Central memory CD8-positive, alpha-beta T cell (primary cell): ENCODE results near the gene TMEM184C.
A peak's percentile ranks its signal among the peaks of the same experiment; 100 is the strongest.

ENCODE experiments used
- ATAC-seq: fragments of 150-1000 bp; cut with Tn5 transposase; replicated peaks from 2 replicates; pipeline ENCODE4 v1.10.0; 2022; ENCODE audit warnings: mild to moderate bottlenecking, moderate FRiP score, moderate number of reproducible peaks; ENCODE audit not compliant: poor library complexity, severe bottlenecking; ENCODE audit errors: extremely low read depth
- DNase-seq, 2 donors: peaks; one replicate each; pipeline ENCODE4 v3.0.0; 2021; ENCODE audit warnings: low spot score in 2 of 2
- H3K27ac Mint-ChIP-seq: one replicate; pipeline ENCODE4 v1.8.0; 2022; ENCODE audit warnings: low read depth, mild to moderate bottlenecking, moderate library complexity, mixed read lengths
- H3K27me3 Mint-ChIP-seq: one replicate; pipeline ENCODE4 v1.8.0; 2022; ENCODE audit warnings: mixed read lengths
- H3K36me3 Mint-ChIP-seq: one replicate; pipeline ENCODE4 v1.8.0; 2022; ENCODE audit warnings: mild to moderate bottlenecking, moderate library complexity, mixed read lengths; ENCODE audit not compliant: insufficient read depth
- H3K4me1 Mint-ChIP-seq: one replicate; pipeline ENCODE4 v1.8.0; 2022; ENCODE audit warnings: mixed read lengths
- H3K4me3 Mint-ChIP-seq: one replicate; pipeline ENCODE4 v1.8.0; 2022; ENCODE audit warnings: mild to moderate bottlenecking, moderate library complexity, mixed read lengths
- H3K9me3 Mint-ChIP-seq: one replicate; pipeline ENCODE4 v1.8.0; 2022; ENCODE audit warnings: mixed read lengths

TMEM184C gene

GRCh38 chr4:147617173-147617840 lies at the start of gene TMEM184C:
Gene TMEM184C, plus strand, starts transcription at chr4:147617397. Its CDS starts 560 bp downstream, at chr4:147617957.
- ATAC-seq, result peak; percentile 96
- H3K4me1 Mint-ChIP-seq, result peaks cover 32% of the 10 kb centered on the region
- H3K9me3 Mint-ChIP-seq, result no peaks in the 10 kb centered on the region
- H3K27ac Mint-ChIP-seq, result peak within 1 kb of the TSS; percentile 97
- peak within 1 kb of the TSS; percentile 97 for H3K4me3 Mint-ChIP-seq
- peak; percentile 97 to 98 for DNase-seq
- peaks cover 6% of the 10 kb centered on the region for H3K27me3 Mint-ChIP-seq
- H3K36me3 Mint-ChIP-seq, result peaks cover 13% of the 10 kb centered on the region

DNA sequence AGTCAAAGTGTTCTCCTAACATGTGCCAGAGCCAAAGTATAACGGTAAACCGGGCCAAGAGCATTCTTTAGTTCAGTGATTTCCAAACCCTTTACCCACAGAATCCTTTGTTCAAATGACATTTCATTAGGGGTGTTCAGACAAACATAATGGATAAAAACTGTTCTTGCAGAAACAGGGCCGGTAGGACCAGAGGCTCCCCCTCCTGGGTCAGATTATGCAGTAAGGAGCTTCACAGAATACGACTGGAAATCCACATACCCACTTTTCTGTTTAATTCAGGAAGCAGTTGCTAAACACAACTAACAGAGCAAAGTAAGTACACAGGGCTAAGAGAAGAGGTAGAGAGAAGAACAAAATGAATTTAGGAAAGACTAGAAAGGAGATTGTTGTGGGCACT lies 46.6 kb upstream of the TMEM184C start:
- Mint-ChIP-seq H3K27me3 (peaks cover 52% of the 10 kb centered on the region), H3K4me3 (no peak overlapping the region), H3K27ac (no peak overlapping the region), H3K4me1 (no peaks in the 10 kb centered on the region), H3K36me3 (no peaks in the 10 kb centered on the region), H3K9me3 (no peaks in the 10 kb centered on the region)
- no peak for DNase-seq
- ATAC-seq, result no peak

DNA sequence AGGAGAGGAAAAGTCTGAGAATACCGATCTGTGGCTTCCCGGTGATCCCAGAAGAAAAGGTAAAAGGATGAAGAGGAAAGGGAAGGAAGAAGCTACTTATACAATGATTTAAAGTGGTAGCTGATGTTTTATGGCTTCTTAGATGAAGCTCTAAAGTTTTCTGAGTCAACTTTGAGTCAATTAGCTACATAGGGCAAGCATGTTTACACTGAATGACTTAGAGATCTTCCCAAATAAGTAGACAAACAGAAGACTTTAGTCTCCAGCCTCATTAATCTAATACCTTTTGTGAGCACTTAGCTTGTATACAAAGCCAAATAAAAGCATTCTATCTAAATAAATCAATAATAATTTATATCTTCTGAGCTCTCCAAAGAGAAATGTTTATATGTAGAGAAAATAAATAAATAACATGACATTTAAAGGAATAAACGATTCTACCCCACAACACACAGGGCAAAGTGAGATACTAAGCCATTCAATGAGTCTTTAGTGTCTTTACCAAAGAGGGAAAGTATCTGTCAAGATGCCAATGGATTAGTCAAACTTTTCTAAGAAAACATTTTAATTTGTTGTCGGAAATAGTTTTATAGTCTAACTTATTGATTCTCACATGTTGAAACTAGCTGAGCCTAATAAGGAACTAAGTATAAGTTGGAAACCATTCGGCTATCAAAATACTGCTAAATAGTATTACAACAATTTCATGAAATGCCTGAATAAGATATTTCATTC lies 46.0 kb upstream of the TMEM184C start:
- H3K4me1 Mint-ChIP-seq, result no peaks in the 10 kb centered on the region
- H3K4me3 Mint-ChIP-seq, result no peak overlapping the region
- no peak for ATAC-seq
- no peaks in the 10 kb centered on the region for H3K9me3 Mint-ChIP-seq
- no peaks in the 10 kb centered on the region for H3K36me3 Mint-ChIP-seq
- no peak for DNase-seq
- H3K27me3 Mint-ChIP-seq, result peaks cover 47% of the 10 kb centered on the region
- no peak overlapping the region for H3K27ac Mint-ChIP-seq

- H3K27me3 Mint-ChIP-seq, result peaks cover 9% of the 10 kb centered on the region
- no peak overlapping the region for H3K27ac Mint-ChIP-seq
- H3K4me3 Mint-ChIP-seq, result no peak overlapping the region
- no peak for DNase-seq
- no peaks in the 10 kb centered on the region for H3K36me3 Mint-ChIP-seq
- no peaks in the 10 kb centered on the region for H3K4me1 Mint-ChIP-seq
- H3K9me3 Mint-ChIP-seq, result no peaks in the 10 kb centered on the region
- ATAC-seq, result no peak
Measured at GRCh38 chr4:147576084-147576483, 41.1 kb upstream of the TMEM184C start.

DNA sequence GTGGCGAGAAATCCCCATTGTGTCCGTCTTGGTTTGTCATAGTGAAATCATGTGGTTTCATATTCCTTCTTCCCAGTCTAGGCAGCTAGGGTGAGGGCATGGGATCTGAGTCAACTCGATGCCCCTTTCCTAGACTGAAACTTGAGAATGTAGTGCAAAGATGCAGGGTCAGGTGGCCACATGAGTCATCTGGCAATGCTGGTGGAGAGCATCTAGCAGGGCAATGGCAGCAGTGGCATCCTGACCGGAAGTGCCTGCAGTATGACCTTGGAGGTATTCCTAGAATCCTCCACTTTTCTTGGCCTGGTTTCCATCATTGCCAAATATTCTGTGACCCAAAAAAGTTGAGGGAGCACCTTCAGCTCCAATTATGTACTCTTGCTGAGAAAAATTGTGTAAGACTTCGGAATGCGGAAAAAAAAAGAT lies 39.1 kb upstream of the TMEM184C start:
- Mint-ChIP-seq H3K4me3 (no peak overlapping the region), H3K27me3 (peaks cover 7% of the 10 kb centered on the region), H3K4me1 (no peaks in the 10 kb centered on the region), H3K36me3 (no peaks in the 10 kb centered on the region), H3K27ac (no peak overlapping the region), H3K9me3 (no peaks in the 10 kb centered on the region)
- DNase-seq (no peak), ATAC-seq (no peak)

DNA sequence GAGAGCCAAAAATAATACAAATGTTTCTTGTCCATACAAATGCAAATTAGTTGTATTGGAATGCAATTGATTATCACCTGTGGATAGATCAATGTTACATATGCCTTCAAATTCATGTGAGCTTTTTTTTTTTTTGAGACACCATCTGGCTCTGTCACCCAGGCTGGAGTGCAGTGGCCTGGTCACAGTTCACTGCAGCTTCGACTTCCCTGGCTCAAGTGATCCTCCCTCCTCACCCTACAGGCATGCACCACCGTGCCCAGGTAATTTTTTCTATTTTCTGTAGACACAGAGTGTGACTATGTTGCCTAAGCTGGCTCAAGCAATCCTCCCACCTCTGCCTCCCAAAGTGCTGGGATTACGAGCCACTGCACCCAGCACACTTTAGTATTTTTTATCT lies 38.6 kb upstream of the TMEM184C start:
- Mint-ChIP-seq H3K27ac (no peak overlapping the region), H3K27me3 (peaks cover 7% of the 10 kb centered on the region), H3K4me1 (no peaks in the 10 kb centered on the region), H3K9me3 (no peaks in the 10 kb centered on the region), H3K4me3 (no peak overlapping the region), H3K36me3 (no peaks in the 10 kb centered on the region)
- ATAC-seq (no peak), DNase-seq (no peak)

GRCh38 chr4:147580396-147580795 lies 36.8 kb upstream of the TMEM184C start:
- ATAC-seq (no peak), DNase-seq (no peak)
- Mint-ChIP-seq H3K4me3 (no peak overlapping the region), H3K27ac (no peak overlapping the region), H3K4me1 (no peaks in the 10 kb centered on the region), H3K27me3 (peaks cover 7% of the 10 kb centered on the region), H3K36me3 (no peaks in the 10 kb centered on the region), H3K9me3 (no peaks in the 10 kb centered on the region)

GRCh38 chr4:147581606-147582350 lies 35.4 kb upstream of the TMEM184C start:
- H3K36me3 Mint-ChIP-seq, result no peaks in the 10 kb centered on the region
- H3K4me3 Mint-ChIP-seq, result no peak overlapping the region
- no peak for DNase-seq
- H3K27me3 Mint-ChIP-seq, result peaks cover 7% of the 10 kb centered on the region
- H3K27ac Mint-ChIP-seq, result no peak overlapping the region
- no peak for ATAC-seq
- H3K4me1 Mint-ChIP-seq, result no peaks in the 10 kb centered on the region
- H3K9me3 Mint-ChIP-seq, result no peaks in the 10 kb centered on the region

DNA sequence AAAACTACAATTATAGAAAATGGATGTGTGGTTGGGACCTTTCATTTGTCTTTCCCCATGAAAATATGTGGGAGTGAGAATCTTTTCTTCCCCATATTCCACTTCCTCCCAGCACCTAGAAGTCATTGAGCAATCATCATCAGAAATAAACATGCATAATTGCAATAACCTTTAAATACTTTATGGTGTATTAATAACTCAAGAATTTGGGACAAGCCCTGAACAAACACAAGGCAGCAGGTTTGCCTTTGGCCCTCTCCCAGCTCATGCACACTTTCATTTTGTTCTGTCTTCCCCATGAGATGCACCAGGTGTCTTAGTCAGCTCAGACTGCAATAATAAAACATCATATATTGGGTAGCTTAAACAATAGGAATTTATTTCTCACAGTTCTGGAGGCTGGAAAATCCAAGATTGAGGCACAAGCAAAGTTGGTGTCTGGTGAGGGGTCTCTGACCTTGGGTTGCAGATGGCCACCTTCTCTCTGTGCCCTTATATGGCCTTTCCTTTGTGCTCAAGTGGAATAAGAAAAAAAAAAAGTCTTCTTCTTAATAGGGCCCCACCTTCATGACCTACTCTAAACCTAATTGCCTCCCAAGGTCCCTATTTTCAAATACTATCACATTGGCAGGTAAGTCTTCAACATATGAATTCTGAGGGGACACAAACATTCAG lies 34.7 kb upstream of the TMEM184C start:
- no peaks in the 10 kb centered on the region for H3K36me3 Mint-ChIP-seq
- ATAC-seq (no peak), DNase-seq (no peak)
- H3K4me3 Mint-ChIP-seq, result no peak overlapping the region
- H3K27ac Mint-ChIP-seq, result no peak overlapping the region
- no peaks in the 10 kb centered on the region for H3K4me1 Mint-ChIP-seq
- peaks cover 7% of the 10 kb centered on the region for H3K27me3 Mint-ChIP-seq
- no peaks in the 10 kb centered on the region for H3K9me3 Mint-ChIP-seq

- Mint-ChIP-seq H3K36me3 (no peaks in the 10 kb centered on the region), H3K27me3 (no peaks in the 10 kb centered on the region), H3K27ac (no peak overlapping the region), H3K4me1 (no peaks in the 10 kb centered on the region), H3K9me3 (no peaks in the 10 kb centered on the region), H3K4me3 (no peak overlapping the region)
- no peak for DNase-seq
- ATAC-seq, result no peak
Measured at GRCh38 chr4:147583876-147584275, 33.3 kb upstream of the TMEM184C start.

- ATAC-seq (no peak), DNase-seq (no peak)
- H3K36me3 Mint-ChIP-seq, result no peaks in the 10 kb centered on the region
- H3K4me3 Mint-ChIP-seq, result no peak overlapping the region
- H3K4me1 Mint-ChIP-seq, result no peaks in the 10 kb centered on the region
- no peaks in the 10 kb centered on the region for H3K27me3 Mint-ChIP-seq
- no peaks in the 10 kb centered on the region for H3K9me3 Mint-ChIP-seq
- no peak overlapping the region for H3K27ac Mint-ChIP-seq
Measured at GRCh38 chr4:147586032-147586431, 31.2 kb upstream of the TMEM184C start.

DNA sequence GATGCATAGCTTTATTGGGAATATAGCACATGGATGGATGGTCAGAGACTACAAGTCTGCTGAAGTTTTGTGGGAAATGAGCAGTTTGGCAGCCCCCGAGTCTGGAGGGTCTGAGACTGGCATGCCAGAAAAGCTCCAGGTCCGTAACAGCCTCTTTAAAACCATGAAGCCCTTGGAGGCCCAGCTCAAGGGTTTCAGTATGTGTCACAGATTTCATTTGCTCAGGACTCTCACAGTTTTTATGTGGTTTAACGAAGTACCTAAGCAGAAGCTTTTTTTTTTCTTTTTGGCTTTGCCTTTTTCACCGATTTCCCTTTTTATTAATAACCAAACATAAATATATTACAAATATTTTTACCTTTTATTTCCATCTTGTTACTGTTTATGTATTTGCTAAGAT lies 30.6 kb upstream of the TMEM184C start:
- no peaks in the 10 kb centered on the region for H3K4me1 Mint-ChIP-seq
- no peak overlapping the region for H3K4me3 Mint-ChIP-seq
- H3K27ac Mint-ChIP-seq, result no peak overlapping the region
- H3K9me3 Mint-ChIP-seq, result no peaks in the 10 kb centered on the region
- no peaks in the 10 kb centered on the region for H3K27me3 Mint-ChIP-seq
- DNase-seq (no peak), ATAC-seq (no peak)
- no peaks in the 10 kb centered on the region for H3K36me3 Mint-ChIP-seq
